IPS-NIHi7 (cell line): ENCODE data around the gene ENOX2.
"Not testable (repeated sequence)": the region's sequence is repeated elsewhere in the genome, so short reads cannot be mapped to it uniquely, and the experiment has no call there.

Source experiments
- DNase-seq: peaks from one replicate; pipeline ENCODE4 v3.0.0; 2012; ENCODE audit warnings: mixed read lengths; ENCODE audit errors: extremely low spot score

Gene ENOX2

GRCh38 chrX:130902783-130903613 is at the start of gene ENOX2:
Gene ENOX2 (minus strand): TSS chrX:130903209. CDS start chrX:130703216, 199,993 bp downstream.
- DNase-seq: peak; percentile 97

DNA sequence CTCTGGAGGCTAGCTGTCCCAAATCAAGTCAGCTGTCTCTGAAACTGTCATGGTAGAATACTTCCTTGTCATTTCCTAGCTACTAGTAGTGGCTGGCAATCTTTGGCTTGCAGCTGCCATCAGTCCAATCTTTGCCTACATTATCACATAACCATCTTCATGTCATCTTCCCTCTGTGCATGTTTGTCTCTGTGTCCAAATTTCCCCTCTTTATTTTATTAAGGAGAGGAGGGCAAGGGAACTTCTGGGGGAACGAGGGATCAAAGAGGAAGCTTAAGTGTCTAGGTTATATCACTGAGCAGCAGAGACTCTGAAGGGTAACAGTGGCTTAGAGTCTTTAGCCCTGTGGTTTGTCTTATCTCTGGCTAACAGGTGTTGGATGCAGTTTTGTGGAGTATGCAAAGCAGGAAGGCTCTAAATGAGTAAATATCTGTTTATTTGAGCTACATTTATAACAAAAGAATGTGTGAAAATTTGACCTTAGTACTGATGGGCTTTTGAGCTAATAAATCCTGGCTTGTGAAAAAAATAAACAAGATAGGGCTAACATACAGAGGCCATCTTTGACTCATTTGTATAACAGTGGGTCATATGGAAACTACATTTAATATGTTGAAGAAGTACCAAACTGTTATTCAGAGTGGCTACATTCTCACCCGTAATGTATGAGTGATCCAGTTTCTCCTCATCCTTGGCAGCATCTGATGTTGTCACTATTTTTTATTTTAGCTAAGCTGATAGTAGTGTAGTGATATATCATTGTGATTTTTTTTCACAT is 49.4 kb upstream of the ENOX2 start:
- no peak for DNase-seq

- DNase-seq: no peak
Measured at GRCh38 chrX:130944230-130944629, 41.2 kb upstream of the ENOX2 start.

DNA sequence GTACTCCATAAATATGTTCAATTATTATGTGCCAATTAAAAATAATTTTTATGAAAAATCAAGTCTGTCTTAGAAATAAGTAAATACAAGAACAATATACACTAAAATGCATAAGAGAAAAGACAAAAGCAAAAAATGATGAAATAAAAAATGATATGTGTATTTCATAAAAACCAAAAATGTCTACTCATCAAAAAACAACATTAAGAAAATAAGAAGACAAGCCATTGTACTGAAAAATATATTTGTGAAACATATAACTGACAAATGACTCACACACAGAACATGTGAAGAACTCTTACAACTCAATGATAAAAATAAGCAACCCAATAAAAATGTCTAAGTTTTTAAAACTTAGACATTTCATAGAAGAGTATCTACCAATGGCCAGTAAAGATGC is 34.1 kb upstream of the ENOX2 start:
- no peak for DNase-seq

DNA sequence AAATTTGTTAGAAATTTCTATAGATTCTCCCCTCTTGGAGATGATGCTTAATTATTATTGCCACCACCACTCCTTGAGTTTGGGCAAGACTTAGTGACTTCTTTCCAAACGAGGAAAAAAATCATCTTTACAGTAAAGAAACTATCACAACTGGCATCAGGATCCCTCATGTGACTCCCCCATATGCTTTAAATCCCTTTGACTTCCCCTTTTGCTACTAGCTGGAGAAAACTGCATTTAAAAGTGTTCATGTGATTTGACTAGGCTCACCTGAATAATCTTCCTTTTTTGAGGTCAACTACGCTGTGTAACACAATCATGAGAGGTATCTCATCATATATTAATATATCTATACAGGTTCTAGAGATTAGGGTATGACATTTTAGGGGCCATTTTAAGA is 30.3 kb upstream of the ENOX2 start:
- no peak for DNase-seq

GRCh38 chrX:130920405-130920804 is 17.4 kb upstream of the ENOX2 start:
- DNase-seq: not testable (repeated sequence)

GRCh38 chrX:130919676-130920075 is 16.7 kb upstream of the ENOX2 start:
- not testable (repeated sequence) for DNase-seq

- not testable (repeated sequence) for DNase-seq
Measured at GRCh38 chrX:130918498-130918897, 15.5 kb upstream of the ENOX2 start.

- peak; percentile 75 for DNase-seq
Measured at GRCh38 chrX:130916636-130917422, 13.8 kb upstream of the ENOX2 start.

GRCh38 chrX:130915302-130915701 is 12.3 kb upstream of the ENOX2 start:
- DNase-seq: no peak

- no peak for DNase-seq
Measured at GRCh38 chrX:130909469-130910136, 6.6 kb upstream of the ENOX2 start.

DNA sequence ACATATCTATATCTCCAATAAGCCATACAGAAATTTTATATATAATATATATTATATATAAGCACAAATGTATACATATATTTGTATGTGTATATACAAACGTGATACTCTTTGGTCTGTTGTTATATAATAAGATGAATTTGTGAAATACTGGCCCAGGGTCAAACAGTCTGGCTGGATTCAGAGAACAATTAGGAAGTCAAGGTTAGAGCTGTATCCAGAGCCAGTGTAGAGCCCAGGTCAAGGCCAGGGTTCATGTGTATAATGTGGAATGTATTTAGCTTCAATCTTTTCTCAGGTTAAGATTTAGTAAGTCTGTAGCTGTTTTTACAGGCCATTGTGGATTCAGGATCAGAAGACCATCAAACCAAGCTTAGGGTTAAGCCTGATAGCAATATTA is 3.8 kb upstream of the ENOX2 start:
- DNase-seq: no peak

DNA sequence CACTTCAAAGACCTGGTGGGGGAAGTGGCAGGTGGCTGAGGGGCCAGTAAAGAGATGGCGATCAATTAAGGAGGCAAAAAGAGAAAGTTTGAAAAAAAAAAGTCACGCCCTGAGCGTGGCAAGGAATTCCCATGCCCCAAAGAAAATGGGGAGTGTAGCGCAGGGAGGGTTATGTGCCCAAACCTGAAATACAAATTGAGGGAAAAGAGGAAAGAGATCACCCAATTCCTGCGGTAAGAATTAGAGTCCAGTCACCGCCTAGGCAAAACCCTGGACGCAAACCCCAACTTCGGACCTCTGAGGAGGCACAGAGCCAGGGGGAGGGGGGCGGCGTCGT is 595 bp downstream of the ENOX2 start:
- no peak for DNase-seq

GRCh38 chrX:130896802-130897501 is 6.1 kb downstream of the ENOX2 start:
- DNase-seq: no peak

DNA sequence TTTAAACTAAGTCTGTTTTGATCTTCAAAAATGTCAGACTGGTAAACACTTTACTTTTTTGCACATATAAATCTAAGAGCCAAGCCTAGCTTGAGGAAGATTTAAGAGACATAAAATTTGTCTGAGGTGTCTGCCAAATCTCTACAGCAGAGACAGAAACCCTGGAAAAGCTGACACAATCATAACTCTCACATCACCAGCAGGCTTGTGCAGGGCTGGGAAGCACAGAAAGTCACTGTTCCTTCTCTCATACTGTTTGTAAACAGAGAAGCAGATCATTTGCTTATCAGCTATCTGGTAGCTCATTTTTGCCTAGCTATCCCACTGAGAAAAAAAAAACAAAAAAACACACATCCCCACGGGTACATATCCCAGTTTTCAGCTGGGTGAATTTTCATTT is 7.0 kb downstream of the ENOX2 start:
- no peak for DNase-seq

- no peak for DNase-seq
Measured at GRCh38 chrX:130895299-130895698, 7.7 kb downstream of the ENOX2 start.

DNA sequence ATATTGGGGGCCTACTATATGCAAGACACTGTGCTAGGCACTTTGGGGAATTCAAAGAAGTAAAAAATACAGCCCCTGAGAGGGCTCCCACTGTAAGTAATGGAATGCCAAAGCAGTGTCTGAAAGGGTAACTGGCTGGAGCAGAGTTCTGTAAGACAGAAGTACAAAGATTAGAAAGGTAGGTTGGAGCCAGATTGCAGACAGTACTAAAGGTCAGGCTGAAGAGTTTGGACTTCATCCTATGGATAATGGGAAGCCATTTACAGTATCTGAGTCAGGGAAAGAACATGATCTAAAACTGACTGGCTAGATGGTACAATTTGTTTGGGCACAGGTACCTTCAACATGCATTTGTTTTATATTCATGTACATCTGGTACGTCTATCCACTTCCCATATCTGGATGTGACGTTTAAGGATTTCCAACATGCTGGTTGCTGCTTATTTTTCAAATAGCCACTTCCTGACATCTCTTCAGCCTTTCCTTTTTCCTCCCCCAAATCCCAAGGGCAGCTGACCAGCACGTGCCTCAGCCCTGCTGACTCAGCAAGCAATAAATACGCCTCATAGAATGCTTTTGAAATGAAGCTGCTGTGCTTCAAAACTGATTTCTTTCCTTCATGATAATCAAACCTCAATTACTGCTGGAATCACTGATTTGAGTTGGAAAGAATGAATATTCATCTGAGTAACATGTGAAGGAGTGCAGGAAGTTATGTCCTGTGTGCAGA is 9.5 kb downstream of the ENOX2 start:
- DNase-seq: no peak

- DNase-seq: no peak
Measured at GRCh38 chrX:130887376-130887775, 15.6 kb downstream of the ENOX2 start.

DNA sequence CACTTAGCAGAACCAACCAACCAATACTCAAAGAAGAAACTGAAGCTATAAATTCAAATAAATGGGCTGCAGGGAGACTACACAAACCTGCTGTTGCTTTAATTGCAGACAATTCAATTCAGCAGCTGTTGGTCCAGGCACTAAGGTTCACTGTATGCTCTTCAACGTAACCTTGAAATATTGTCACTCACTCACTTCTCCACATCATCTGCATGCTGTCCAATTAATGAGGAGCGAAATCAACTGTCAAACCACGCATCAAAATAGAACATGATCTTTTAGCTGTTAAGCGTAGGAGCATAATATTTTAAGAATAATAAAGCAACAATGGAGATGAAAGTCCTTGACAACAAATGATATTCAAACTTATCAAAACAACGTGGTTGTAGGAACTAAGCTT is 17.0 kb downstream of the ENOX2 start:
- DNase-seq: no peak

DNA sequence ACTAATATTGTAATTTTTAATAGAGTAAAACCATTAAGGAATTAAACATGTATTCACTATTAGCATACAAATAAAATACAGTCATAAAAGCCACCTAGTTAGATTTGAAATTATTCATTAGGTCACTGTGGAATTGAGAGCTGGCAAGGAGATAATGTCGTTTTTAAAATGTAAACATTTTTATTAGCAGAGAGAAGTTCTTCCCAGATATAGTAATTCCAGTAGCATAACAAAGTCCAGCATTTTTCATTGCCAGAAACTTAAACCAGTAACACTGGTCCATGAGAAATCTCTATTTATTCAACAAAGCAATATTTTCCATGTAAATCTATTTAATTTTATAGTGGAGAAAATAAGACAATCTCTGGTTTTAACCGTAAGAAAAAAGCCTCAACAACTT is 17.5 kb downstream of the ENOX2 start:
- no peak for DNase-seq
